ENCODE measurements around the gene EEIG2.

Gene EEIG2

DNA sequence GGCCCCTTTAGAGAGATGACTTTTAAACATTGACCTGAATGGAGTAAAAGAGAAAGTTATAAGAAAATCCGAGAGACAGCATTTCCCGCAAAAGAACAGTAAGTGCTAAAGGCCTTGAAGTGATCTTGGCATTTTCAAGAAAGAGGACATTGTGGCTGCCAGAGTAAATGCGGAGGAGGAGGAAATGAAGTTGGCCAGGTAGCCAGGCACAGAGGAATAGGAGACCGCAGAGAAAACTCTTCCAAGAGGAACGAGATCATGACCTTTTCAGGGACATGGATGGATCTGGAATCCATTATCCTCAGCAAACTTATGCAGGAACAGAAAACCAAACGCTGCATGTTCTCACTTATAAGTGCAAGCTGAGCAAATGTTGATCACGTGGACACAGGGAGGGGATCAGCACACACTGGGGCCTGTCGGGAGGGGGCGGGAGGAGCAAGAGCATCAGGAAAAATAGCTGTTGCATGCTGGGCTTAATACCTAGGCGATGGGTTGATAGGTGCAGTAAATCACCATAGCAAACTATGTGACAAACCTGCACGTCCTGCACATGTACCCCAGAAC is 49.7 kb downstream of the EEIG2 start:
- no peak overlapping the region for H3K9ac ChIP-seq (ENCODE audit: low read depth, low read length)
- H3K4me2 ChIP-seq (ENCODE audit: insufficient read depth, low read length) = no peak overlapping the region
- no peaks in the 10 kb centered on the region for H3K27me3 ChIP-seq (ENCODE audit: insufficient read depth, low read length, poor library complexity)
- H2AFZ ChIP-seq (ENCODE audit: low read depth, low read length) = no peak overlapping the region
- H3K79me2 ChIP-seq (ENCODE audit: insufficient read depth, low read length) = no peaks in the 10 kb centered on the region
- no peaks in the 10 kb centered on the region for H3K9me3 ChIP-seq (ENCODE audit: insufficient read depth, low read length, severe bottlenecking)
- no peaks in the 10 kb centered on the region for H4K20me1 ChIP-seq (ENCODE audit: insufficient read depth, low read length)
- no peaks in the 10 kb centered on the region for H3K4me1 ChIP-seq (ENCODE audit: insufficient read depth, low read length)
- DNase-seq (no peak), ATAC-seq (ENCODE audit: insufficient read depth, low read depth) (no peak)
- H3K36me3 ChIP-seq (ENCODE audit: insufficient read depth, low read length) = peaks cover 16% of the 10 kb centered on the region; the same call in 1 of the 2 replicates
- H3K27ac ChIP-seq (ENCODE audit: low read length) = no peak overlapping the region
- no peak overlapping the region for H3K4me3 ChIP-seq (ENCODE audit: low read depth in 1 of 2, low read length in 2 of 2)
- TF ChIP-seq EZH2 (IDR thresholded peaks at IDR 0.05; ENCODE audit: borderline replicate concordance, low read depth, low read length, severe bottlenecking) = no peak
- TF ChIP-seq CTCF (IDR thresholded peaks at IDR 0.05; ENCODE audit: borderline replicate concordance, extremely low read depth, low read length, poor library complexity, severe bottlenecking) = no peak

Measured in DND-41 (cell line).